ENCODE data around the gene NAV1.

DNA sequence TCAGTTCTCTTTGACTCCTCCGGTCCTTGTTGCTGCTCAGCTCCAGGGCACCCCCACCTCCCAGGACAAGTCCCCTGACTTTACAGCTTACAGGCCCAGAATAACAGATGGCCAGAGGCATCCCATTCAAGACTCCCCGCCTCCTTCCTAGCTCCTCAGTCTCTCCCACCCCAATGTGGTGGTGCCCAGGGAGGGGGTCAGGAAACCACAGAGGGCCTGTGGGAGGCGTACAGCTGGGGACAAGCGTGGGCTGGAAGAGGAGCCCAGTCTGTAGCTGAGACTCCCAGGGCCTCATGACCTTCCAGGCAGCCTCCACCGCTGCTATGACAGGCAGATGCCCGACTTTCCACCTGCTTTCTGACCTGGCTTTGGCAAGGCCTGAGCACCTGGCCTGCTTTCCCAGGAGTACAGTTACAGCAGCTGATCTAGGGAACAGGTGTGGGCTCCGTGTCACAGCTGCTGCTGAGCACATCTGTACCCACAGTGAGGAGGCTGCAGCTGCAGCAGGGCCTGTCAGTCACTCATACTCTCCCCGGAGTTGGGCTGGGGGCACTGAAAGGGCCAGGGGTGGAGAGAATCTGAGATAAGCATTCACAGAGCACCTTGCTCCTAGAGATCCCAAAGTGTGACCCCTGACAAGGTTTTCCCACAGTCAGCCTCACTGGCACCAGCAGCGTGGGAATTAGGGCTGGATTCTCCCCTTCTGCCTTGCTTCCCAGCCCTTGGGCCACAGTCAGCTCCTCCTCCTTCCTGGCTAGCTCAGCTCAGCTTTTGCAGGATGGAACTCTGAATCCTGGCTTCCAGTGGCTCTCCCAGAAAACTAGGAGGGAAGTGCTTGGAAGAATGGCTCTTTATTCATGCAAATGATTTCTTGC is 7.1 kb upstream of the NAV1 start:
- no peak for TF ChIP-seq CTCF (IDR thresholded peaks at IDR 0.05 in 8 of 11, conservative IDR thresholded peaks at IDR 0.05 in 3 of 11)
- no peak for TF ChIP-seq POLR2A (IDR thresholded peaks at IDR 0.05)
- TF ChIP-seq POLR2AphosphoS5 (IDR thresholded peaks at IDR 0.05), result peak in 1 of 3 donors; percentile 36

All from spleen (tissue), 7 donors.